HCT116 (cell line): ENCODE data around the gene MED28. TPM values are rescaled to one million over a fixed set of nuclear protein-coding genes. Genes with fewer than 3 reads are reported as not detected.

Experiments used
- ATAC-seq: fragments of 200-7000 bp; cut with Tn5 transposase; 2 replicates; pipeline ENCODE4 v1.9.1; 2020; ENCODE audit warnings: mild to moderate bottlenecking, moderate library complexity
- BruUV-seq: library from RNA; stranded (reverse); fragments of 400-500 nt; replicated peaks from 2 replicates; lab custom pipeline; 2021; lab: Mats Ljungman, UMichigan
- CTCF ChIA-PET: fragments of 300-600 bp; sonication (Branson Sonifier 250); formaldehyde crosslinking; loops from one replicate; lab custom pipeline; 2021; ENCODE audit warnings: antibody characterized with exemption; lab: Charles Lee
- POLR2A ChIA-PET: fragments of 300-600, 350-600 bp; sonication (Branson Sonifier 250); formaldehyde crosslinking; loops from one replicate; lab custom pipeline; 2021; ENCODE audit warnings: antibody characterized with exemption; lab: Charles Lee
- RAD21 ChIA-PET, 2 experiments: fragments of 300-600 bp; sonication (Branson Sonifier 250); formaldehyde crosslinking; loops; one replicate each; lab custom pipeline; 2023; ENCODE audit warnings: low total read pairs in 2 of 2; ENCODE audit not compliant: uncharacterized antibody in 2 of 2, unreplicated experiment in 2 of 2, low non-redundant PET in 1 of 2; lab: Charles Lee
- DNase-seq: peaks from one replicate; pipeline ENCODE4 v3.0.0-alpha.2; 2010; ENCODE audit warnings: low read depth, low spot score
- H2AFZ ChIP-seq: fragments of 200-600 bp; shearing (Covaris generic), sonication (generic); 2 replicates; pipeline ENCODE4 v1.6.1; 2017; ENCODE audit warnings: low read depth, mixed run types, mixed read lengths, antibody characterized with exemption, low read length; ENCODE audit not compliant: poor library complexity, severe bottlenecking
- H3K27ac ChIP-seq: 2 replicates; pipeline ENCODE4 v1.5.1; 2012; ENCODE audit warnings: low read depth, low read length
- H3K27me3 ChIP-seq: fragments of 200-600 bp; sonication (generic); 2 replicates; pipeline ENCODE4 v1.6.1; 2016; ENCODE audit warnings: mixed run types, low read length, mixed read lengths; ENCODE audit not compliant: insufficient read depth
- H3K36me3 ChIP-seq, 2 experiments: fragments of 200-500 bp in 1 of 2; fragments of 200-600 bp in 1 of 2; sonication (Bioruptor generic) in 1 of 2; sonication (generic) in 1 of 2; 2 replicates each; pipeline versions ENCODE4 v1.5.1 to v1.6.1; 2014 to 2016; ENCODE audit warnings: low read length in 2 of 2, inconsistent platforms in 1 of 2, mixed read lengths in 1 of 2, mixed run types in 1 of 2; ENCODE audit not compliant: insufficient read depth in 2 of 2, control insufficient read depth in 1 of 2
- H3K4me1 ChIP-seq, 2 experiments: fragments of 200-600 bp in 1 of 2; sonication (generic) in 1 of 2; 2 replicates each; pipeline versions ENCODE4 v1.5.1 to v1.6.1; 2012 to 2017; ENCODE audit warnings: low read length in 2 of 2, inconsistent platforms in 1 of 2, mild to moderate bottlenecking in 1 of 2, mixed read lengths in 1 of 2, mixed run types in 1 of 2, moderate library complexity in 1 of 2; ENCODE audit not compliant: insufficient read depth in 2 of 2, control insufficient read depth in 1 of 2
- H3K4me2 ChIP-seq: fragments of 200-600 bp; sonication (generic); 2 replicates; pipeline ENCODE4 v1.6.1; 2017; ENCODE audit warnings: mixed run types, low read length, mixed read lengths
- H3K4me3 ChIP-seq, 2 experiments: fragments of 200-600 bp in 1 of 2; sonication (generic) in 1 of 2; replicated peaks in 1 of 2; 2 replicates each; pipeline ENCODE4 v1.5.1; 2011 to 2016; ENCODE audit warnings: low read length in 2 of 2, control low read depth in 1 of 2, low read depth in 1 of 2, mild to moderate bottlenecking in 1 of 2, mixed read lengths in 1 of 2, mixed run types in 1 of 2
- H3K79me2 ChIP-seq: fragments of 200-600 bp; sonication (generic); 2 replicates; pipeline ENCODE4 v1.6.1; 2017; ENCODE audit warnings: mild to moderate bottlenecking, mixed run types, low read length, moderate library complexity, mixed read lengths; ENCODE audit not compliant: insufficient read depth
- H3K9ac ChIP-seq: fragments of 200-600 bp; sonication (generic); 2 replicates; pipeline ENCODE4 v1.6.1; 2016; ENCODE audit warnings: low read length, mixed read lengths
- H3K9me2 ChIP-seq: fragments of 200-600 bp; sonication (generic), shearing (Covaris generic); 2 replicates; pipeline ENCODE4 v1.6.1; 2017; ENCODE audit warnings: mixed run types, mild to moderate bottlenecking, moderate library complexity; ENCODE audit not compliant: insufficient read depth
- H3K9me3 ChIP-seq, 2 experiments: fragments of 200-500 bp in 1 of 2; fragments of 200-600 bp in 1 of 2; sonication (Bioruptor generic) in 1 of 2; sonication (generic) in 1 of 2; 2 replicates each; pipeline ENCODE4 v1.6.1; 2014 to 2017; ENCODE audit warnings: low read length in 2 of 2, mixed read lengths in 2 of 2, inconsistent platforms in 1 of 2, low read depth in 1 of 2, mild to moderate bottlenecking in 1 of 2, mixed run types in 1 of 2, moderate library complexity in 1 of 2; ENCODE audit not compliant: control insufficient read depth in 1 of 2, insufficient read depth in 1 of 2
- H4K20me1 ChIP-seq: fragments of 200-600 bp; sonication (generic), shearing (Covaris generic); 2 replicates; pipeline ENCODE4 v1.6.1; 2017; ENCODE audit warnings: mixed run types, mild to moderate bottlenecking, moderate library complexity; ENCODE audit not compliant: insufficient read depth
- CBX3 ChIP-seq: IDR thresholded peaks from 2 replicates; pipeline ENCODE4 v1.6.1; 2012; ENCODE audit warnings: low read depth
- ELF1 ChIP-seq: IDR thresholded peaks from 2 replicates; pipeline ENCODE4 v1.6.1; 2012; ENCODE audit warnings: low read depth, borderline replicate concordance
- MAX ChIP-seq: IDR thresholded peaks from 2 replicates; pipeline ENCODE4 v1.6.1; 2012
- POLR2A ChIP-seq: IDR thresholded peaks from 2 replicates; pipeline ENCODE4 v1.7.0; 2011; ENCODE audit warnings: borderline replicate concordance; ENCODE audit not compliant: insufficient read depth, insufficient read length; ENCODE audit errors: extremely low read depth
- POLR2AphosphoS5 ChIP-seq: IDR thresholded peaks from 2 replicates; pipeline ENCODE4 v1.6.1; 2011; ENCODE audit warnings: mild to moderate bottlenecking, low read depth, low read length, moderate library complexity
- RAD21 ChIP-seq: IDR thresholded peaks from 2 replicates; pipeline ENCODE4 v1.6.1; 2012; ENCODE audit warnings: low read depth, mild to moderate bottlenecking
- SIN3A ChIP-seq: IDR thresholded peaks from 2 replicates; pipeline ENCODE4 v1.6.1; 2012; ENCODE audit warnings: low read depth
- TCF7L2 ChIP-seq: IDR thresholded peaks from 2 replicates; pipeline ENCODE4 v1.7.0; 2011; ENCODE audit warnings: borderline replicate concordance, inconsistent platforms; ENCODE audit not compliant: insufficient read depth, insufficient read length; ENCODE audit errors: extremely low read depth
- ZFX ChIP-seq: fragments of 450-650 bp; IDR thresholded peaks from 2 replicates; pipeline ENCODE4 v1.6.1; 2017
- ZNF274 ChIP-seq: fragments of 200-500 bp; sonication (Bioruptor generic); IDR thresholded peaks from 2 replicates; pipeline ENCODE4 v1.6.1; 2014; ENCODE audit warnings: mild to moderate bottlenecking, low read depth, low read length, inconsistent platforms
- intact Hi-C: fragments of 100-400 bp; cut with micrococcal nuclease; formaldehyde crosslinking; loops from 2 replicates; pipeline ENCODE4 v1.10.0; 2022
- total RNA-seq: library from RNA; stranded (reverse); gene quantifications from one replicate; pipeline ENCODE4 v1.2.1, GENCODE V29; 2021; ENCODE audit not compliant: unreplicated experiment
- TF ChIP-seq, protein P1 (sequence below): IDR thresholded peaks from 2 replicates; pipeline ENCODE4 v1.6.1; 2012; ENCODE audit warnings: low read depth

The MED28 gene
- total RNA-seq, 1 experiment from 2014 or later: 48.8 TPM

- CTCF ChIA-PET: no interaction called here
- H3K79me2 ChIP-seq: no peaks in the 10 kb centered on the region; the same call in 1 of the 2 replicates
- no peak overlapping the region for H3K9ac ChIP-seq
- no peak overlapping the region for H3K27ac ChIP-seq
- no peak for DNase-seq
- no peak overlapping the region for H2AFZ ChIP-seq
- no peak overlapping the region for H3K4me2 ChIP-seq
- H3K4me1 ChIP-seq: no peaks in the 10 kb centered on the region
- no peaks in the 10 kb centered on the region for H3K9me2 ChIP-seq
- no peak for ATAC-seq
- H3K9me3 ChIP-seq: no peaks in the 10 kb centered on the region
- no peaks in the 10 kb centered on the region for H3K27me3 ChIP-seq
- H3K36me3 ChIP-seq: peaks cover 25 to 63% of the 10 kb centered on the region in 2 experiments; a peak in 3 of 4 replicates
- no peaks in the 10 kb centered on the region for H4K20me1 ChIP-seq
- TF ChIP-seq TCF7L2 (no peak), RAD21 (no peak), ZNF274 (no peak)
- no peak overlapping the region for H3K4me3 ChIP-seq
- RAD21 ChIA-PET: no interaction called here
- POLR2A ChIA-PET: interaction anchor here (0.8 kb wide), 1 partner anchor 30 kb away, joined by 4 read pairs; the partner anchor contains the start of gene MED28
- no TSS peak for BruUV-seq
- intact Hi-C loops: no loop called here
Observed at GRCh38 chr4:17584521-17585213, 29.8 kb upstream of the MED28 start.

DNA sequence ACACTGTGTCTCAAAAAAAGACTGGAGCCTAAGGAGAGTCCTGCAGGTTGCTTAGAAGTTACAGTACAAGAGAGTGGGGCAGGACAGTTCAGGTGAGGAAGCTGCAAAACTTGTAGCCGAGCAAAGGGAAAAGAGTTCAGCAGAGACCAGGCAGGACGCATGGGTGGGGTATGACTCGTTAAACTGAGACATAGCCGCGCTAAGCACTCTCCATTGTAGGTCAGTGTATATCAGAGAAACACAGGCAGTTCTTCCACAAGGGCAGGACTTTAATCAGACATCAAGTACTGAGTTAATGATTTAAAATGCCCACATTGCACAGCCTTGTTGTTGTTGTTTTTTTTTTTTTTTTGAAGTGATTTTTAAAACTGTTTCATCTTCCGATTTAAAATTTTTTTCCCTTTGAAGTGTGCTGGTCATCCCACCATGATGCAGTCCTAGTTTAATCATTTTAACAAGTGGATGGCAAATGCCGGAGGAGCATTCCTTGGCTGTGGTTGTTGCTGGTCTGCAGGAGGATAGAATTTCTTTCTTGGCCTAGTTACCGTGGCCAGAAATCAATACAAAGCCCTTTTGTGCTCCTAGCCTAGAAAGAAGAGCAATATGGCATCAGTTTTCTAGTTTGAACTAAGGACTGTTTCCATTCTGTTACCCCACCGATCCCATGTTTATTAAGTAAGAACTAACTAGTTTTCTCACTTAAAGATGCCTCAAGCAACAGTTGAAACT is 27.2 kb upstream of the MED28 start:
- ATAC-seq (no peak), DNase-seq (no peak)
- H3K4me1 ChIP-seq: no peaks in the 10 kb centered on the region
- no peak overlapping the region for H3K27ac ChIP-seq
- ChIA-PET RAD21 (no interaction called here), POLR2A (no interaction called here), CTCF (no interaction called here)
- H3K9me3 ChIP-seq: no peaks in the 10 kb centered on the region
- no peaks in the 10 kb centered on the region; the same call in 1 of the 2 replicates for H3K79me2 ChIP-seq
- H3K9me2 ChIP-seq: no peaks in the 10 kb centered on the region
- H3K36me3 ChIP-seq: peaks cover 17 to 58% of the 10 kb centered on the region in 2 experiments; a peak in 3 of 4 replicates
- no TSS peak for BruUV-seq
- intact Hi-C loops: no loop called here
- no peak overlapping the region for H2AFZ ChIP-seq
- no peak overlapping the region for H3K9ac ChIP-seq
- no peak overlapping the region for H3K4me3 ChIP-seq
- H4K20me1 ChIP-seq: no peaks in the 10 kb centered on the region
- no peak for TF ChIP-seq CBX3
- no peak for TF ChIP-seq MAX
- no peak for TF ChIP-seq POLR2A
- TF ChIP-seq ZFX: no peak
- TF ChIP-seq SIN3A: no peak
- TF ChIP-seq, protein P1, sequence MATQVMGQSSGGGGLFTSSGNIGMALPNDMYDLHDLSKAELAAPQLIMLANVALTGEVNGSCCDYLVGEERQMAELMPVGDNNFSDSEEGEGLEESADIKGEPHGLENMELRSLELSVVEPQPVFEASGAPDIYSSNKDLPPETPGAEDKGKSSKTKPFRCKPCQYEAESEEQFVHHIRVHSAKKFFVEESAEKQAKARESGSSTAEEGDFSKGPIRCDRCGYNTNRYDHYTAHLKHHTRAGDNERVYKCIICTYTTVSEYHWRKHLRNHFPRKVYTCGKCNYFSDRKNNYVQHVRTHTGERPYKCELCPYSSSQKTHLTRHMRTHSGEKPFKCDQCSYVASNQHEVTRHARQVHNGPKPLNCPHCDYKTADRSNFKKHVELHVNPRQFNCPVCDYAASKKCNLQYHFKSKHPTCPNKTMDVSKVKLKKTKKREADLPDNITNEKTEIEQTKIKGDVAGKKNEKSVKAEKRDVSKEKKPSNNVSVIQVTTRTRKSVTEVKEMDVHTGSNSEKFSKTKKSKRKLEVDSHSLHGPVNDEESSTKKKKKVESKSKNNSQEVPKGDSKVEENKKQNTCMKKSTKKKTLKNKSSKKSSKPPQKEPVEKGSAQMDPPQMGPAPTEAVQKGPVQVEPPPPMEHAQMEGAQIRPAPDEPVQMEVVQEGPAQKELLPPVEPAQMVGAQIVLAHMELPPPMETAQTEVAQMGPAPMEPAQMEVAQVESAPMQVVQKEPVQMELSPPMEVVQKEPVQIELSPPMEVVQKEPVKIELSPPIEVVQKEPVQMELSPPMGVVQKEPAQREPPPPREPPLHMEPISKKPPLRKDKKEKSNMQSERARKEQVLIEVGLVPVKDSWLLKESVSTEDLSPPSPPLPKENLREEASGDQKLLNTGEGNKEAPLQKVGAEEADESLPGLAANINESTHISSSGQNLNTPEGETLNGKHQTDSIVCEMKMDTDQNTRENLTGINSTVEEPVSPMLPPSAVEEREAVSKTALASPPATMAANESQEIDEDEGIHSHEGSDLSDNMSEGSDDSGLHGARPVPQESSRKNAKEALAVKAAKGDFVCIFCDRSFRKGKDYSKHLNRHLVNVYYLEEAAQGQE: no peak
- TF ChIP-seq POLR2AphosphoS5: no peak
- TF ChIP-seq ZNF274: no peak
- no peak for TF ChIP-seq TCF7L2
- no peak for TF ChIP-seq ELF1
- no peaks in the 10 kb centered on the region for H3K27me3 ChIP-seq
- H3K4me2 ChIP-seq: no peak overlapping the region
